Measurements from ENCODE around the gene TRIM7.

The TRIM7 gene

DNA sequence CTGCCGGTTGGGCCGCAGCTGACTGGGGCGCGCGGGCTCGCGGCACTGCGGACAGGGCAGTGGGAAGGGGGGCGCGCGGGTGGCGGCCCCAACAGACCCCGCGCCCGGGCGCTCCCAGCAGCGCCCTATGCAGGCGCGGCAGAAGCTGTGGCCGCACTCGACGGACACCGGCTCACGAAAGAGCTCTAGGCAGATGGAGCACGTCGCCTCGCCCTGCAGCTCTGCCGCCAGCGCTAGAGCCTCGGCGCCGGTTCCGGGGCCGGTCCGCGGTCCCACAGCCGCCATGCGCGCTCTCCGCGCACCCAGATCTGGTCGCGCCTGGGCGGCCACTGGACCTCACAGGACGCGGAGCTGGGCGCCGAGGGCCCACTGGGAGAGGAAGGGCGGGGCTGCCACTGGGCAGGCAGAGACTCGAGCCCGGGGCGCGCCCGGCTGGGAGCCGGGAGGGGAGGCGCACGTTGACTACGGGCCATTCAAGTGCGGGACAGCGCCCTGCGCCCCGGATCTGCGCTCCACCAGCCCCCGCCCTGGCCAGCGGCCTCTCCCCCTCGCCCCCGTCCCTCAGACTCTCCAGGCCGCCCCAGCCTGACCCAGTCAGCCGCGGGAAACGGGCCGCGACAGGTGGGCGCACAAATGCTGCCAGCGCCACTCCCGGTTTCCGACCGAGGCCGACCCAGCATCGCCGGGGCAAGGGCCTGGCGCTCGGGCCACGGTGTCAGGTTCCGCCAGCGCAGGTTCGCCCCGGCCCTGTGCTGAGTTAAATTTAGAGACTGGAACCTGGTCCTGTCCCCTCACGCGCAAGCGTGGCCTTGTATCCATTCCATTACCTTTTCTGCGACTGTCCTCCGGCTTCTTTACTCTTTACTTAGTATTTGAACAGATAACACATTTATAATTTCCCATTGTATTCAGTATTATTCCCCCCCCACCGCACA is at the start of gene TRIM7:
Gene TRIM7, minus strand, starts transcription at position 371 of the 935 bp plus-strand sequence. Its CDS starts 86 bp downstream, at position 285.
- peak in 1 of 2 donors; percentile 14 for DNase-seq

DNA sequence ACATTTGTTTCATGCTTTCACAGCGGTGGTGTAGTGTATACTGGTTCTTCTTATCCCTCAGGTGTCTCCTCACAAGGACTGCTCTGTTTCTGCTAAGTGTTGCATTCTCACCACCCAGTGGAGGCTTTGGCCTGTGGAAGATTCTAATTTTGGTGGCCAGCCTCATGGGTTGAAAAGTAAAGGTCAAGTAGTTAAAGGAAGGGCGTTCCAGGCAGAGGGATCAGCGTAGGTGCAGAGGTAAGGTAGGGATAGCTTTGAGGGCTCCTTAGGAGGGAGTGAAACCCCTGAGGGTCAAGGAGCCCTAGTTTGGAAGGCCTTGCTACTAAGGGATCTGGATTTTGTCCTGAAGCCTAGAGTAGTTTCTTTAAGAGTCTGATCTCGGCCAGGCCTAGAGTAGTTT is 43.3 kb upstream of the TRIM7 start:
- no peak for DNase-seq

DNA sequence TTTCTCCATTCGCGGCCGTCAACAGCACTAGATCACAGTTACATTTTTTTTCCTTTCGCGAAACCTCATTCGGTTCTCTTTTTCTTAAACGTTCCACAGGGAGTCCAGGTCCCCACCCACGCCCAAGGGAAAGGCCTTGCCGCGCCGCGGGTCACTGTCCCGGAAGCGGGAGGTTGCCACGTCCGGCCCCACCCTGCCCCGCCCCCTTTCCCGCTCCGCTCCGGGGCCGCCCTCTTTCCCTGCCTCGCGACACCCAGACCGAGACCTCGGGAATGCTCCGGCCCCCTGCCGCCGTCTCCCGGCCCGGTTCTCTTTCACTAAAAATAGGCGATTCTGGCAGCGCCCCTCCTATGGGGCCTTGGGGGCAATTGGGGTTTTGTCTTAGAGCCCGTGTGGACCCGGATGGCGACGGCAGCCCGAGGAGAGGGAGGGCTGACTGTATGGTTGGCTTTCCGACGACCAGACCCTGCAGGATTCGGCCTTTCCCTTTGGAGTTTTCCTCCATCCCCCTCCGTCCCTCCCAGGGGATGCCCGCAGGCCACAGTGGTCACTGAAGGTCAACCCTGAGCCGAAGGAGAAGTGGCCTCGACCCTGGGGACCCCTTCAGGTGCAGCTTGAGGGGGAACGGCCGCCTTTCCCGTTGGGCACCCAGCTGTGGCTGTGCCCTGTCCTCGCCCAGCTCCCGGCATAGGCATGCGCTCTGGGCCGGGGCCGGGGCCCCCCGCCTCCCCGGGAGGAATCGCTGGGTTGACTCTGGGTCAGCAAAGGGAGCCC is 41.5 kb upstream of the TRIM7 start:
- DNase-seq, result peak; percentile 68 to 70

DNA sequence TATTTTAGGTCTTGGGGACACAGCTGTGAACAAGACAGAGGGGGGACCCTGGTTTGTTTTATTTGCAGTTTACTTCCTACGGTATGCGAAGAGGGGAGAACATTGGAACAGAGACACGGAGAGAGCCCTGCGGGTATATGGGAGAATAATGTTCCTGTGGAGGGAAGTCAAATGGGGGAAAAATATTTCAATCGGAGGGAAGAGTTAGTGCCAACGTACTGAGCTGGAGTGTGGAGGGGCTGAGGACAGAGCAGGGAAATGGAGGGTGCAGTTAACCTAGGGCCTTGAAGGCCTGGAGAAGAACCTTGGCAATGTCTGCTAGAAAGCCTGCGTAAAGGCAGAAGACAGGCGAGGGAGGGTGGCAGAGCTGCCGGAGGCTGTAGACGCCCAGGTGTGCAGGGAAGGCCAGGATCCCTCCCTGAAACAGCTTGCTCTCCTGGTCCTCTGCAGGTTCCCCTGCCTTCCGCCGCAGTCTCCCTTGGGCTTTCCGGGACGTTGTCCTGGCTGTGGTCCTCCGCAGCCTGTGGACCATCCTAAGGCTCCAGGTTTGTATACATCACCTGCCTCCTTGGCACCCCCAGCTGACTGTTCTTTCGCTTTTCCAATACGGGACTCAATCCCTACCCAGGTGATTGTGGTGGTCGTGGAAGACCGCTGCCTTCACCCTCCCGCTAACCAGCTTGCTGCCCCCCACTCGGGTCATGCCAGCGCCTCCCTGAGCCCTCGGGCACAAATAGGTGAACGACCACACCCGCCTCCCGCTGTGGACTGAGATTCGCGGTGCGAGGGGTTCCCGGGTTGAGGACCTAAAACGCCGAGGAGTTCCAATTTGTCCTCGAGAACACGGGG is 40.7 kb upstream of the TRIM7 start:
- no peak for DNase-seq

DNA sequence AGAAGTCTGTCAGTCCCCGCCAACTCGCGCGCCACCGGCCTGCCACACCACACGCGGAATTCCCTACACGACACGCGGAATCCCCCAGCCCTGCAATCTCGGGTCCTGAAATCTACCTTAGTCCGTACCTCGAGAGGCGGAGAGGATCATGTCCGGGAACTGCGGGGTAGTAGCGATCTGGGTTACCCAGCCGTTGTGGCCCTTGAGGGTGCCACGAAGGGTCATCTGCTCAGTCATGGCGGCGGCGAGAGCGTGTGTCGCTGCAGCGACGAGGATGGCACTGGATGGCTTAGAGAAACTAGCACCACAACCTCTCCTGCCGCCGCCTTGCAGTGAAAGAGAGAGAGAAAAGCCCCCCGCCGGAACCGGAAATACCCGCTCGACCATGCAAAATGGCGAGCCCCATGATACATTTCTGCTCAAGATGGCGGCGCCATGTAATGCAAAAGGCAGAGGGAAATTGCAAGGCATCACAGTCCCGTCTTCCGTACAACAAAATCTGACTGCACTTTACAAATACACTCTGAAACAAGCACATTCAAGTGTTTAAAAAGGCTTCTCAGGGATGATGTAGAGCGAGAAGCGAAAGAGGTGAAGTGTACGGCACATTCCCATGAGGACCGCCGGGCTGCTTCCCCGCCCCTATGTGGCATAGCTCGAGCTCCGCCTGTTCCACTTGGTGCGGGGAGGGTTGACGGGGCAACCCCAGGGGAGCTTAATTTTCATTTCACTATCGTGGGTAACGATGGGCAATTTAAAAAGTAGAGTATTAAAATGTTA is 38.8 kb upstream of the TRIM7 start, which contains the start of gene RACK1:
Gene RACK1, minus strand, starts transcription at position 343 of the 780 bp plus-strand sequence. Its CDS starts 106 bp downstream, at position 237.
- DNase-seq, result peak; percentile 89 to 91

DNA sequence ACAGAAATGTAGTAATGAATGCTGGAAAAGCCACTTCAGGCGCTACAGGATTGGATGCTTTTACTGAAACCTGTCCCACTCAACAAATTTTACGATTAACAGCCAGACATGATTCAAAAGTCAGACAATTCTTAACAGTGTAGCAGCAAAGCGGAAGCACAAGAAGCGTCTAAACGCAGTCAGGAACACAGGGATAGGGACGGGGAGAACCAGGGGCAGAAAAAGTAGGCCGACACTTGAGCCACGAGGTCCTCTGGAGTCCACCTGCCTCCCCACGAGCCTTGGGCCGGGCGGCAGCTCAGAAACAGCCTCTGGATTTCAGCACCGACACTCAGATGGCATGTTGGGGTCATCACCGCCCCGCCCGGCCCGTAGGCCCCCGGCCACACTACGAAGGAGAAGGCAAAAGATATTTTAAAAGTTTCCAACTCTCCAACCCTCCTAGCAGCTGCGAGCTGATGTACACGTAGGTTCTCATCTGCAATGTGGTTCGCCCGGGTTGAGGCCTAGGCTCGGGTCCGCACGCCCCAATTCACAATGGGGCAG is 38.1 kb upstream of the TRIM7 start:
- DNase-seq, result peak in 1 of 2 donors; percentile 29

- DNase-seq, result no peak
Observed at GRCh38 chr5:181242031-181242451, 37.0 kb upstream of the TRIM7 start.

DNA sequence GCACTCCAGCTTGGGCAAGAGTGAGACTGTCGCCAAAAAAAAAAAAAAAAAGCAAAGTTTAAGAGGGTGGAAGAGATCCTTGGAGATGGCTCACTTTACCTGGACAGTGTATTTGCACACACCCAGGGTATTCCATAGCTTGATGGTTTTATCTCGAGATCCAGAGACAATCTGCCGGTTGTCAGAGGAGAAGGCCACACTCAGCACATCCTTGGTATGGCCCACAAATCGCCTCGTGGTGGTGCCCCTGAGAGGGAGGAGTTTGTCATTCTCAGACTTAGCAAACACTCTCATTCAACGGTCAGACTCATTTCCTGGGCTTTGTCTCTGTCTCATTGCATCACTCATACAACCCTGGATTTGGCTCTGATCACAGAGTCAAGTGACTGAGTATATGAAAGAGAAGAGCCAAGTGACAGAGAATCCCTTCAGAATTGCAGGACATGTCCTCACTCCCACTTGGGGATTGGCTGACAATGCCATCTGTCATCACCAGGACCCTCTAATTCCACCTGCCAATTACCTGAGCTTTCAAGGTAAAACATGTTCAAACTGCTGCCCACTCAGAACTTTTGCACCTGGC is 36.5 kb upstream of the TRIM7 start:
- DNase-seq, result peak; percentile 45 to 51

GRCh38 chr5:181239062-181239663 is 34.2 kb upstream of the TRIM7 start:
- DNase-seq, result no peak

GRCh38 chr5:181237729-181238385 is 32.9 kb upstream of the TRIM7 start:
- DNase-seq, result no peak

DNA sequence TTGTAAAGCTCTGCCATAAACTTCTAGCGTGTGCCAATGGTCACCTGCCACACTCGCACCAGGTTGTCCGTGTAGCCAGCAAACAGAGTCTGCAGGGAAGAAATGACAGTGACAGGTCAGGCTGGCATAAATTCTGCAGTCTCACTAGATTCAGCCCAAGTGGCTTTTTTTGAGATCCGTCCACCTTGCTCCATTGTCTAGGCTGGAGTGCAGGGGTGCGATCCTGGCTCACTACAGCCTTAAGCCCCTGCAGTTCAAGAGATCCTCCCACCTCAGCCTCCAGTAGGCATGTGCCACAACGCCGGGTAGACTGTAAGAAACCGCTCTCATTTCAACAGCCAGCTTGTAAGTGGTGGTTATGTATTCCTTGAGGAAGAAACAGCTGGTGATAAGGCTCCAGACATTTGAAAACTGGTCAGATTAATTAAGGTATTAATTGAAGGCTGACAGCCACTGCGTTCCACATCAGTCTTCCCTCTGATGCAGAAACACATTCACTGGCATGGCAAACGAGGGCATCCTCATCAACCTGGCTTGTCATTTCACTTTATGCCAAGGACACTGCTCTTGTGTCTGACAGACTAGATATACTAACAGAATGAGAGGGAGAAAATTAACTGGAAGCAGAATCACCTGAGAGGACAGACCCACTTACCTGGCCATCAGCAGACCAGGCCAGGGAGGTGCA is 32.1 kb upstream of the TRIM7 start:
- DNase-seq, result no peak

GRCh38 chr5:181236471-181236870 is 31.5 kb upstream of the TRIM7 start:
- no peak for DNase-seq

DNA sequence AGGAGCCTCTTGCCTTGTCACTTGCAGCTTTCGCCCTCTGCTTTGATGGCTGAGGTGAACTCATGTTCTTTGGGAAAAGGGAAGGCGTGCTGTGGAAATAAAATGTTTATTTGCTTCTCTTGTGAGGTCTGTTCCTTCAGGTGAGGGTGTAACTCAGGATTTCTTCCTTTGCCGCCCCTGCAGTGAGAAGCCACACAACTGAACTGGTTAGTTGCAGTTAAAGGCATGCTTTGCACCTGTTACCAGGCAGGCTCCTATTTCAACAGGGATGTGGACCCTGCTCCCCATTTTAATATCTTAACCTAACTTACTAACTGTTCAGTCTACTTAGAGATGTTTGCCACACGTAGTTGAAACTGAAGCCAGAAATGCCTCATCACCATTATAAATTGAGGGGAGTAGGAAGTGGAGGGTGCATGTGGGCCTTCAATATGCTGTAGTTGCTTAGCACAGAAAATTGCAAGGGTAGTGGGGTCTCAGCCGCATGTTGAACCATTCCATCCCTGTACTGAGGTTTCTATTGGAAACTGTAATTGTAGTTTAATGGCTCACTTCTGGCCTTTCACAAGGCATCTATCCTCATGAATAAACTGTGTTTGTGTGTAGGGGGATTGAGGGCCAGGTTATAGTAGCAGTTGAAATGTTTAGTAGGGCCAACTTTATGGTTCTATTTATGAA is 30.8 kb upstream of the TRIM7 start:
- no peak for DNase-seq

- DNase-seq, result no peak
Observed at GRCh38 chr5:181235323-181235688, 30.3 kb upstream of the TRIM7 start.

DNA sequence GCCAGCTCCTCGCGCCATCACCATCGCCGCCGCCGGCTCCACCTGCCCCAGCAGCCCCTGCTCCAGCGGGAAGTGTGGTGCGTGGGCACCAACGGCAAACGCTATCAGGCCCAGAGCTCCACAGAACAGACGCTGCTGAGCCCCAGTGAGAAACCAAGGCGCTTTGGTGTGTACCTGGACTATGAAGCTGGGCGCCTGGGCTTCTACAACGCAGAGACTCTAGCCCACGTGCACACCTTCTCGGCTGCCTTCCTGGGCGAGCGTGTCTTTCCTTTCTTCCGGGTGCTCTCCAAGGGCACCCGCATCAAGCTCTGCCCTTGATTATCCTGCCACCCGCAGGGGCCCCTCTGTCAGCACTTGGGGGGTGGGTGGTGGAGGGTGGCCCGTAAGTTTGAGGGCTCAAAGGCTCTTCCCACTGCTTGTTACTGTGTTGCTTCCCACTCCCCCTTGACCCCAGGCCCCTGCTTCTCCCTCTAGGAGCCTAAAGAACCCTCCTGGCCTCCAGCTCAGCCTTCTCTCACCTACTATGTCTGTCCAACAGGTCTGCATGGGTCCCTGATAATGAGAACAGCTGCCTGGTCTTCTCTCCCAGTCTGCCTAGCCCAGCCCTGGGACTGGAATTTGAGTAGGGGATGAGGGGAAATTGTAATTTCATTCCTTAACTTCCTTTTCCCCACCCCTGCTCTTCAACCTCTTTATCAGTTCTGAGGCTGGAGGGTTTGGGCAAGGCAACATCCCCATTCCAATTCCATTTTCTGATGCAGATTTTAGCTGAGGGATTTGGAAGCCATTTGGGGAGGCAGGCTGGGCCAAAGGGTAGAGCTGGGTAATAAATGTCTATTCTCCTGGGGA is 29.7 kb upstream of the TRIM7 start:
- DNase-seq, result no peak

DNA sequence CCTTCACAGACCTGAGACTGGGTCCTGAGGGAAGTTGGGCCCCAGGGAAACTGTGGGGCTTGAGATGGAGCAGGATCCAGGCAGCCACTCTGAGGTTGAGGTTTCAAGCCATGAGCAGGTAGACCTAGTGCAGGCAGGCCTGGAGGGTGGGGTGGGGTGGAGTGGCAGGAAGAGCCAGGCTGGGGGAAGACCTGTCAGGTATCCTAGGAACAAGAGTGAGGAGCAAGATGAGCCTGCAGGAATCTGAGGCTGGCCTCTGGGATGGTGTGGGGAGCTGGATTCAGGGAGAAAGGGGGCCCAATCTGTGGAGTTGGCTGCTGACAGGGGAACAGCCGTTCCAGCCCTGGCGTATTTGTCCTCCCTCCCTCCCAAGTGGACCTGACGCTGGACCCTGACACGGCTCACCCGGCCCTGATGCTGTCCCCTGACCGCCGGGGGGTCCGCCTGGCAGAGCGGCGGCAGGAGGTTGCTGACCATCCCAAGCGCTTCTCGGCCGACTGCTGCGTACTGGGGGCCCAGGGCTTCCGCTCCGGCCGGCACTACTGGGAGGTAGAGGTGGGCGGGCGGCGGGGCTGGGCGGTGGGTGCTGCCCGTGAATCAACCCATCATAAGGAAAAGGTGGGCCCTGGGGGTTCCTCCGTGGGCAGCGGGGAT is 28.9 kb upstream of the TRIM7 start:
- DNase-seq, result no peak

- no peak for DNase-seq
Observed at GRCh38 chr5:181233088-181233800, 28.2 kb upstream of the TRIM7 start.

Data from CD4-positive, alpha-beta T cell treated with Interleukin-4 for 1 hour (primary cell).